K562 (cell line): Measurements from ENCODE around the gene PLXND1. TPM values are rescaled to one million over a fixed set of nuclear protein-coding genes. Genes with fewer than 3 reads are reported as not detected.

ENCODE experiments used
- ATAC-seq: fragments of 200-7000 bp; cut with Tn5 transposase; 3 replicates; pipeline ENCODE4 v1.9.1; 2020; ENCODE audit warnings: moderate library complexity
- BruUV-seq: library from RNA; stranded (reverse); fragments of 400-500 nt; replicated peaks from 2 replicates; lab custom pipeline; 2021; lab: Mats Ljungman, UMichigan
- CTCF ChIA-PET: fragments of 300-600 bp; formaldehyde crosslinking; extraction: SDS; loops from one replicate; lab custom pipeline; 2021; ENCODE audit warnings: low intra/inter-chr PET ratio; lab: Yijun Ruan, JAX
- POLR2A ChIA-PET: fragments of 300-600, 350-650 bp; sonication (Branson Sonifier 250); formaldehyde crosslinking; extraction: SDS; loops from one replicate; lab custom pipeline; 2021; ENCODE audit warnings: antibody characterized with exemption, inconsistent platforms; lab: Yijun Ruan, JAX
- DNase-seq, 4 experiments: peaks; one replicate each; pipeline versions ENCODE4 v3.0.0 to v3.0.0-alpha.2; 2011 to 2018; ENCODE audit warnings: low spot score in 3 of 4, mixed read lengths in 3 of 4; ENCODE audit errors: extremely low read depth in 1 of 4
- FAIRE-seq: peaks from 2 replicates; lab custom pipeline; 2011; peaks lifted over from hg19 to GRCh38; lab: Jason Lieb, UNC
- H2AFZ ChIP-seq: 2 replicates; pipeline ENCODE4 v1.6.0; 2011; ENCODE audit warnings: low read depth, low read length, control low read depth, inconsistent platforms
- H3K27ac ChIP-seq: fragments of 200-600 bp; 3 replicates; pipeline ENCODE4 v1.8.0; 2011; ENCODE audit warnings: low read depth, mild to moderate bottlenecking, control low read depth, inconsistent platforms, low read length, moderate library complexity, mixed read lengths; ENCODE audit errors: extremely low read depth
- H3K27me3 ChIP-seq, 2 experiments: fragments of 300-600 bp in 1 of 2; 2 replicates in 1 of 2; 3 replicates in 1 of 2; pipeline versions ENCODE4 v1.6.0 to v1.8.0; 2011; ENCODE audit warnings: inconsistent platforms in 2 of 2, low read length in 2 of 2, mild to moderate bottlenecking in 1 of 2, mixed read lengths in 1 of 2, moderate library complexity in 1 of 2; ENCODE audit not compliant: control insufficient read depth in 2 of 2, insufficient read depth in 2 of 2
- H3K36me3 ChIP-seq: fragments of 300-600 bp; 3 replicates; pipeline ENCODE4 v1.8.0; 2011; ENCODE audit warnings: mild to moderate bottlenecking, low read length, inconsistent platforms; ENCODE audit not compliant: control insufficient read depth, insufficient read depth
- H3K4me1 ChIP-seq, 2 experiments: fragments of 200-600 bp in 1 of 2; replicated peaks in 1 of 2; 2 replicates in 1 of 2; 3 replicates in 1 of 2; pipeline versions ENCODE4 v1.5.1 to v1.8.0; 2011; ENCODE audit warnings: inconsistent platforms in 2 of 2, low read length in 2 of 2, mild to moderate bottlenecking in 1 of 2, mixed read lengths in 1 of 2, moderate library complexity in 1 of 2; ENCODE audit not compliant: control insufficient read depth in 2 of 2, insufficient read depth in 2 of 2
- H3K4me2 ChIP-seq: 2 replicates; pipeline ENCODE4 v1.6.1; 2011; ENCODE audit warnings: low read length, control low read depth, inconsistent platforms, mixed read lengths; ENCODE audit not compliant: insufficient read depth
- H3K4me3 ChIP-seq: fragments of 200-600 bp; sonication (generic), shearing (Covaris generic); 2 replicates; pipeline ENCODE4 v1.5.1; 2016; ENCODE audit warnings: control low read depth, inconsistent platforms
- H3K79me2 ChIP-seq: fragments of 200-600 bp; 3 replicates; pipeline ENCODE4 v1.8.0; 2011; ENCODE audit warnings: low read length, inconsistent platforms; ENCODE audit not compliant: control insufficient read depth, insufficient read depth
- H3K9ac ChIP-seq, 2 experiments: 2 replicates each; pipeline versions ENCODE4 v1.6.0 to v1.6.1; 2011; ENCODE audit warnings: low read depth in 2 of 2, low read length in 2 of 2, control low read depth in 1 of 2, inconsistent platforms in 1 of 2, mild to moderate bottlenecking in 1 of 2, mixed read lengths in 1 of 2; ENCODE audit not compliant: insufficient read depth in 1 of 2
- H3K9me1 ChIP-seq: one replicate; pipeline ENCODE4 v1.6.0; 2011; ENCODE audit warnings: inconsistent platforms, mild to moderate bottlenecking, low read length, moderate library complexity; ENCODE audit not compliant: control insufficient read depth, insufficient read depth
- H3K9me3 ChIP-seq: replicated peaks from 2 replicates; pipeline ENCODE4 v1.5.1; 2011; ENCODE audit warnings: low read depth, low read length, inconsistent platforms; ENCODE audit not compliant: control insufficient read depth, insufficient read depth
- H4K20me1 ChIP-seq: replicated peaks from 2 replicates; pipeline ENCODE4 v1.6.1; 2011; ENCODE audit warnings: low read length, inconsistent platforms, mixed read lengths; ENCODE audit not compliant: control insufficient read depth, insufficient read depth
- ARHGAP35 ChIP-seq: fragments of 450-650 bp; IDR thresholded peaks from 2 replicates; pipeline ENCODE4 v1.6.1; 2018; ENCODE audit not compliant: partially characterized antibody
- FOXP1 ChIP-seq: sonication (generic); formaldehyde crosslinking; IDR thresholded peaks from 2 replicates; pipeline ENCODE4 v1.8.0; 2022; ENCODE audit warnings: mild to moderate bottlenecking, missing genetic modification reagents
- HNRNPL ChIP-seq: fragments of 200-400 bp; formaldehyde crosslinking; IDR thresholded peaks from 2 replicates; pipeline ENCODE4 v1.6.1; 2017; ENCODE audit warnings: low read depth, mild to moderate bottlenecking, low read length
- KLF13 ChIP-seq: fragments of 450-650 bp; IDR thresholded peaks from 2 replicates; pipeline ENCODE4 v1.6.1; 2016; ENCODE audit warnings: missing genetic modification characterization, low read depth, mild to moderate bottlenecking, missing compliant biosample characterization, moderate library complexity, borderline replicate concordance
- MAX ChIP-seq: sonication (generic); formaldehyde crosslinking; IDR thresholded peaks from 2 replicates; pipeline ENCODE4 v1.9.0; 2022; ENCODE audit warnings: mild to moderate bottlenecking, missing genetic modification reagents
- MECOM ChIP-seq: fragments of 250-450 bp; sonication (Bioruptor Pico); IDR thresholded peaks from 2 replicates; pipeline ENCODE4 v1.8.0; 2022; ENCODE audit warnings: inconsistent platforms
- NR2C2 ChIP-seq, 2 experiments: fragments of 200-800 bp in 1 of 2; sonication (Bioruptor generic) in 1 of 2; sonication (generic) in 1 of 2; formaldehyde crosslinking in 1 of 2; IDR thresholded peaks; 2 replicates each; pipeline versions ENCODE4 v1.6.1 to v1.8.0; 2016 to 2022; ENCODE audit warnings: mild to moderate bottlenecking in 1 of 2, missing compliant biosample characterization in 1 of 2, missing genetic modification characterization in 1 of 2, missing genetic modification reagents in 1 of 2
- NRF1 ChIP-seq, 2 experiments: fragments of 450-650 bp; IDR thresholded peaks in 1 of 2; conservative IDR thresholded peaks in 1 of 2; 2 replicates each; pipeline ENCODE4 v1.6.1; 2014; ENCODE audit warnings: mild to moderate bottlenecking in 2 of 2
- ZBTB12 ChIP-seq: fragments of 250-450 bp; sonication (Bioruptor Pico); IDR thresholded peaks from 2 replicates; pipeline ENCODE4 v1.4.0; 2020
- ZNF318 ChIP-seq, 2 experiments: fragments of 450-650 bp; IDR thresholded peaks; 2 replicates each; pipeline ENCODE4 v1.6.1; 2016; ENCODE audit warnings: mild to moderate bottlenecking in 2 of 2, borderline replicate concordance in 1 of 2, low read depth in 1 of 2, moderate library complexity in 1 of 2
- WGBS: fragments of 100-300 bp; shearing (Covaris generic); methylation state at CpG from one replicate; pipeline ENCODE4 v1.1.6; 2016; ENCODE audit warnings: low coverage, mixed read lengths; ENCODE audit not compliant: insufficient coverage; ENCODE audit errors: missing lambda C conversion rate; 5-methylcytosine and 5-hydroxymethylcytosine counted together
- in situ Hi-C: fragments of 300-500 bp; cut with MboI; formaldehyde crosslinking; loops from 4 replicates; pipeline ENCODE4 v1.15.0; 2018; ENCODE audit warnings: inconsistent platforms, mixed read lengths
- intact Hi-C: fragments of 100-400 bp; cut with micrococcal nuclease; formaldehyde crosslinking; loops from 2 replicates; pipeline ENCODE4 v1.14.2; 2022
- polyA plus RNA-seq, 8 experiments: library from polyadenylated mRNA; depleted of rRNA in 4 of 8; stranded (reverse) in 5 of 8; unstranded in 3 of 8; fragments of >200 nt; fragmentation: Nextera tagmentation in 2 of 8; fragmentation: Illumina TruSeq in 1 of 8; extraction: Ambion mirVana in 2 of 8; extraction: Trizol in 1 of 8; gene quantifications; 2 replicates each; pipeline versions ENCODE4 v1.2.1 to v1.2.3, GENCODE V29; 2011 to 2014; ENCODE audit warnings: inconsistent platforms in 1 of 8, missing spikeins in 1 of 8
- total RNA-seq, 7 experiments: library from RNA; depleted of rRNA in 6 of 7; stranded (reverse); fragments of >200 nt in 6 of 7; fragmentation: Illumina TruSeq in 2 of 7; extraction: Trizol in 2 of 7; gene quantifications; 2 replicates each; pipeline versions ENCODE4 v1.2.1 to v1.2.3, GENCODE V29; 2011 to 2021; ENCODE audit warnings: low replicate concordance in 1 of 7

The PLXND1 gene
- total and polyA plus RNA-seq, 9 of the 15 experiments (the other 6 are each of a cell fraction or from before 2014, with no cell fraction given) = 0.34 to 28.8 (median 14.0) TPM

- POLR2A ChIA-PET = interaction anchor here (1.3 to 1.5 kb wide), 2 partner anchors 9 to 81 kb away, joined by 3 to 9 read pairs; no protein-coding TSS in a partner anchor
- peak overlapping the region; percentile 68 for H2AFZ ChIP-seq
- peak overlapping the region; percentile 34 to 89; a peak in 3 of 4 replicates for H3K9ac ChIP-seq
- no peak for TF ChIP-seq NR2C2 (CRISPR knock-in tag; IDR thresholded peaks at IDR 0.05)
- 0 out of 2 replicates have a peak, but pooled peaks have one; percentile 2 for TF ChIP-seq NR2C2 (tag; IDR thresholded peaks at IDR 0.05)
- no peak for TF ChIP-seq ZNF318 (IDR thresholded peaks at IDR 0.05; ENCODE audit: borderline replicate concordance in 1 of 2, low read depth in 1 of 2)
- TF ChIP-seq HNRNPL = peak; percentile 76; the same call in 1 of the 2 replicates
- TF ChIP-seq NRF1 (conservative IDR thresholded peaks at IDR 0.05 in 1 of 2, IDR thresholded peaks at IDR 0.05 in 1 of 2) = peak in 1 of 2 experiments; percentile 11; a peak in 1 of 4 replicates
- no peak for TF ChIP-seq ARHGAP35
- no peak for TF ChIP-seq MECOM
- no peak for TF ChIP-seq ZBTB12 (CRISPR knock-in tag)
- peak; percentile 63; the same call in 1 of the 2 replicates for TF ChIP-seq MAX (CRISPR knock-in tag)
- no peak for TF ChIP-seq KLF13
- TF ChIP-seq FOXP1 (CRISPR knock-in tag) = 0 out of 2 replicates have a peak, but pooled peaks have one; percentile 51
Observed at GRCh38 chr3:129605922-129606635, 397 bp downstream of the PLXND1 start.

More at GRCh38 chr3:129605922-129606635, 397 bp downstream of the PLXND1 start:
- Histone ChIP-seq H3K4me1 (peaks cover 30 to 74% of the 10 kb centered on the region in 2 experiments; a peak in 4 of 5 replicates), H3K4me3 (peak overlapping the region; percentile 43), H3K36me3 (peaks cover 3% of the 10 kb centered on the region; the same call in 2 of the 3 replicates), H3K27me3 (no peaks in the 10 kb centered on the region), H4K20me1 (peaks cover 16% of the 10 kb centered on the region; the same call in 1 of the 2 replicates), H3K79me2 (peaks cover 49% of the 10 kb centered on the region), H3K9me3 (no peaks in the 10 kb centered on the region), H3K4me2 (peak overlapping the region; percentile 78), H3K27ac (peak overlapping the region; percentile 48; the same call in 1 of the 3 replicates), H3K9me1 (no peaks in the 10 kb centered on the region)
- 5% methylated on average over 26 of the region's 98 CpGs for WGBS
- BruUV-seq = no TSS peak
- ATAC-seq = peak; percentile 4
- peak in 1 of 4 experiments; percentile 39 for DNase-seq
- CTCF ChIA-PET = no interaction called here
- in situ Hi-C loops = no loop called here
- FAIRE-seq = no peak
- intact Hi-C loops = loop anchor here (10.0 kb wide), 1 partner anchor 221 kb away; no protein-coding TSS in a partner anchor
